Ramos (cell line): Measurements from ENCODE around the gene EID2B.

Source experiments
- in situ Hi-C: fragments of 300-500 bp; cut with MboI; formaldehyde crosslinking; loops from one replicate; pipeline ENCODE4 v1.14.3; 2022; ENCODE audit warnings: low sequenced_read_pairs; ENCODE audit not compliant: unreplicated experiment

Gene EID2B

GRCh38 chr19:39502640-39503417 lies 29.8 kb downstream of the EID2B start:
- in situ Hi-C loops, result no loop called here

GRCh38 chr19:39501340-39501739 lies 31.3 kb downstream of the EID2B start:
- in situ Hi-C loops, result no loop called here

GRCh38 chr19:39500543-39500942 lies 32.1 kb downstream of the EID2B start:
- in situ Hi-C loops, result no loop called here

GRCh38 chr19:39499932-39500331 lies 32.7 kb downstream of the EID2B start:
- in situ Hi-C loops, result no loop called here

- in situ Hi-C loops, result no loop called here
These were observed 33.6 kb downstream of the EID2B start, which contains the start of gene DLL3 for GRCh38 chr19:39498798-39499642. Gene DLL3, plus strand, starts transcription at chr19:39498947. Its CDS starts 28 bp downstream, at chr19:39498975.

- in situ Hi-C loops, result no loop called here
These were observed 34.5 kb downstream of the EID2B start for GRCh38 chr19:39497996-39498797.

- in situ Hi-C loops, result no loop called here
These were observed 35.0 kb downstream of the EID2B start for GRCh38 chr19:39497701-39497995.

- in situ Hi-C loops, result no loop called here
These were observed 36.6 kb downstream of the EID2B start for GRCh38 chr19:39496063-39496462.

- in situ Hi-C loops, result no loop called here
These were observed 38.0 kb downstream of the EID2B start for GRCh38 chr19:39494661-39495060.

GRCh38 chr19:39492788-39493187 lies 39.9 kb downstream of the EID2B start:
- in situ Hi-C loops, result no loop called here

- in situ Hi-C loops, result no loop called here
These were observed 40.4 kb downstream of the EID2B start for GRCh38 chr19:39492225-39492624.

GRCh38 chr19:39489756-39490155 lies 42.9 kb downstream of the EID2B start:
- in situ Hi-C loops, result no loop called here

- in situ Hi-C loops, result no loop called here
These were observed 49.5 kb downstream of the EID2B start for GRCh38 chr19:39483141-39483540.

GRCh38 chr19:39481676-39482075 lies 51.0 kb downstream of the EID2B start:
- in situ Hi-C loops, result no loop called here

GRCh38 chr19:39481229-39481545 lies 51.5 kb downstream of the EID2B start:
- in situ Hi-C loops, result no loop called here
